CD4-positive, alpha-beta T cell treated with Interleukin-6 at 100 ng/mL for 8 hours (primary cell): Measurements from ENCODE around the gene LIG3.
"Not testable (repeated sequence)": the region's sequence is repeated elsewhere in the genome, so short reads cannot be mapped to it uniquely, and the experiment has no call there.

Source experiments
- DNase-seq: peaks from one replicate; pipeline ENCODE4 v3.0.0-alpha.2; 2020; ENCODE audit warnings: mixed read lengths, low spot score

Gene LIG3

GRCh38 chr17:35044181-35044580 lies 63.9 kb downstream of the LIG3 start:
- DNase-seq: no peak

- not testable (repeated sequence) for DNase-seq
Measured at GRCh38 chr17:35045458-35045979, 65.2 kb downstream of the LIG3 start.

GRCh38 chr17:35046245-35046644 lies 65.9 kb downstream of the LIG3 start:
- no peak for DNase-seq

GRCh38 chr17:35046740-35047283 lies 66.5 kb downstream of the LIG3 start:
- DNase-seq: peak; percentile 79

GRCh38 chr17:35048685-35049379 lies 68.5 kb downstream of the LIG3 start:
- DNase-seq: no peak

GRCh38 chr17:35050170-35050569 lies 69.9 kb downstream of the LIG3 start:
- no peak for DNase-seq

GRCh38 chr17:35051183-35051578 lies 70.9 kb downstream of the LIG3 start:
- peak; percentile 84 for DNase-seq

- DNase-seq: no peak
Measured at GRCh38 chr17:35051579-35052240, 71.4 kb downstream of the LIG3 start.

GRCh38 chr17:35052241-35052610 lies 71.9 kb downstream of the LIG3 start:
- no peak for DNase-seq

- no peak for DNase-seq
Measured at GRCh38 chr17:35052780-35053179, 72.5 kb downstream of the LIG3 start.

- no peak for DNase-seq
Measured at GRCh38 chr17:35053204-35053603, 72.9 kb downstream of the LIG3 start.

- no peak for DNase-seq
Measured at GRCh38 chr17:35056013-35056412, 75.7 kb downstream of the LIG3 start.

- no peak for DNase-seq
Measured at GRCh38 chr17:35057332-35057915, 77.1 kb downstream of the LIG3 start.
